GM13977 (cell line): ENCODE measurements around the gene OCA2.
"Not testable (repeated sequence)": the region's sequence is repeated elsewhere in the genome, so short reads cannot be mapped to it uniquely, and the experiment has no call there.

ENCODE experiments used
- DNase-seq: peaks from one replicate; pipeline ENCODE4 v3.0.0; 2012; ENCODE audit warnings: low spot score
- in situ Hi-C: fragments of 300-500 bp; cut with MboI; formaldehyde crosslinking; loops from one replicate; pipeline ENCODE4 v1.12.0; 2022; ENCODE audit warnings: low sequenced_read_pairs, low pct_unique_long_range_greater_than_20kb, mixed read lengths, inconsistent platforms; ENCODE audit not compliant: unreplicated experiment
- TF ChIP-seq, protein P1 (sequence below): IDR thresholded peaks from 2 replicates; pipeline ENCODE4 v1.5.1; 2012; ENCODE audit warnings: mild to moderate bottlenecking, control low read depth; ENCODE audit not compliant: insufficient read depth; ENCODE audit errors: extremely low read depth, missing control alignments

OCA2 gene

DNA sequence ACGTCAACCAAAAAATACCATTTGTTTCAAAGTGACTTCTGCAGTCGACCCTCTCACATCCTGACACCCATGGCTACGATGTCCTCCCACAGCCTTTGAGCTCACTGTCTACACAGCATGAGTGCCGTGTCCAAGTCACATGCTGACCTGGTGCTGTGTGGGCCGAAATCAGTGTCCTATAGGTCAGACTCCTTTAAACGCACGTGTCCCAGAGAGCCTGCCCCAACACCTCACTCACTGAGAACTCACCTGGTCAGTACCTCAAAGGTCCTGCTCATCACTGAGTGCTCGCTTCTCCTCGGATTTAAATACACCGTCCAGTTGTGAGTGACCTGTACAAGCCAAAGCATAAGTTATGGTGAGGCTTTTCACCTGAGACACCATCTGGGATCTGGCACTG, 83.3 kb downstream of the OCA2 start:
- DNase-seq: no peak
- in situ Hi-C loops: no loop called here
- TF ChIP-seq, protein P1, sequence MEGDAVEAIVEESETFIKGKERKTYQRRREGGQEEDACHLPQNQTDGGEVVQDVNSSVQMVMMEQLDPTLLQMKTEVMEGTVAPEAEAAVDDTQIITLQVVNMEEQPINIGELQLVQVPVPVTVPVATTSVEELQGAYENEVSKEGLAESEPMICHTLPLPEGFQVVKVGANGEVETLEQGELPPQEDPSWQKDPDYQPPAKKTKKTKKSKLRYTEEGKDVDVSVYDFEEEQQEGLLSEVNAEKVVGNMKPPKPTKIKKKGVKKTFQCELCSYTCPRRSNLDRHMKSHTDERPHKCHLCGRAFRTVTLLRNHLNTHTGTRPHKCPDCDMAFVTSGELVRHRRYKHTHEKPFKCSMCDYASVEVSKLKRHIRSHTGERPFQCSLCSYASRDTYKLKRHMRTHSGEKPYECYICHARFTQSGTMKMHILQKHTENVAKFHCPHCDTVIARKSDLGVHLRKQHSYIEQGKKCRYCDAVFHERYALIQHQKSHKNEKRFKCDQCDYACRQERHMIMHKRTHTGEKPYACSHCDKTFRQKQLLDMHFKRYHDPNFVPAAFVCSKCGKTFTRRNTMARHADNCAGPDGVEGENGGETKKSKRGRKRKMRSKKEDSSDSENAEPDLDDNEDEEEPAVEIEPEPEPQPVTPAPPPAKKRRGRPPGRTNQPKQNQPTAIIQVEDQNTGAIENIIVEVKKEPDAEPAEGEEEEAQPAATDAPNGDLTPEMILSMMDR: no peak

DNA sequence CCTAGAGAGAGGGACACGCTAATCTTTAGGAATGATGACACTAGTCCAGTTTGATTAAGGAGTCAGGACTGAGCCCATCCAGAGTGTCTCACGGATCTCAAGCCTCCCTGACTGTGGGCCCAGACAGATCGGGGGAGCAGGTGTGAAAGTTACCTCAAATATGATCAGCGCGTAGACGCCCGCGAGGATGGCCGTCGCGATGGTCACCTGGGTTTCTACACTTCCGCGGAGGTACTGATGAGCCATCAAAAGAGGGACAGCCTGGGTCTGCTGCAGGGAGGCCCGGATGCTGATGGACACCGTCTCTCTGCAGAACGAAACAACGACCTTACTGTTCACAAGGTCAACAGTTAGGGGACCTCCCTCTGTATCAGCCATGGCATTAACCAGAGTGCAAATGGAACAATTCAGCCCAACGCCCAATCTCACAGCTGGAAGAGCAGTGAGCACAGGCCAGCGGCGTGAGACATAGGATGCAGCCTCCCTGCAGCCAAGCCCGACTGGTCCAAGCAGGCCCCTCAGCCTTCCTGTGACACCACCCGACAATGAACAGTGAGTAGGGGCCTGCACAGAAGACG, 84.4 kb downstream of the OCA2 start:
- TF ChIP-seq, protein P1: no peak
- in situ Hi-C loops: no loop called here

DNA sequence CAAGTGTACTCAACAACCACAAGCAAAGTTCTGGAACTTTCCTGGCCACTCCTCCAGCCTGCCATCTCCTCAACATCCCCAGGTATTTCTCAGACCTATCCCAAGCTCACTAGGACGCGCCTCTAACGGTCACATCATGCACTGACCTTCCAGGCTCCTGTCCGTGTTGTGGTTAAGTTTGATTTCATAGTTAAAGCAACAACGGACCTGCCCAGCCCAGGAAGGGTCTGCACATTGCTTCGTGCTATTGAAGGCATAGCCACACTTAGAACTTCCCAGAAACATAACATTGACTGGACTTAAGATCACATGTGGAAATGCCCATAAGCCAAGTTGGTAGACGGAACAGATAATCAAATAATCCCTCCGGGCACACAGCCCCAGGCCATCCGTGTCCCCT, 85.1 kb downstream of the OCA2 start:
- no peak for DNase-seq
- TF ChIP-seq, protein P1: no peak

More for the DNA sequence above, 84.4 kb downstream of the OCA2 start:
- peak; percentile 6 for DNase-seq

DNA sequence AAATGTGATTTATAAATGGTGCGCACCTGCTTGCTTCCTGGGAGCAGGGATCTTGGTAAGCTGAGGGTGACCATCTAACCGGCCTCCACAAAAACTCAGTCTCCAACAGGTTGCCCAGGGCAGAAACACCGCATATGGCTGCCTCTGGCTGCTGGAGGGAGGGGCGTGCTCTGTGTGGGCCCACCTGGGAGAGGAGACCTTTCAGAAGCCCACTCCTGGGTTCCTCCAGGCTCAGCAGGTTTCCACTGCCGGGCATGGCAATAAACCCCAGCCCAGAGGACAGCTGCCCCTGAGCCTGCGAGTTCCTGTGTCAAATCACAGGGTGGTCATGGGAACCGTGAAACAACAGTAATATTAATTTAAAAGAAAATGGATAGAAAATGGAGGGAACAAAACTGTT, 85.6 kb downstream of the OCA2 start:
- no peak for DNase-seq
- in situ Hi-C loops: no loop called here
- TF ChIP-seq, protein P1: no peak

More for the DNA sequence above, 85.1 kb downstream of the OCA2 start:
- in situ Hi-C loops: no loop called here

DNA sequence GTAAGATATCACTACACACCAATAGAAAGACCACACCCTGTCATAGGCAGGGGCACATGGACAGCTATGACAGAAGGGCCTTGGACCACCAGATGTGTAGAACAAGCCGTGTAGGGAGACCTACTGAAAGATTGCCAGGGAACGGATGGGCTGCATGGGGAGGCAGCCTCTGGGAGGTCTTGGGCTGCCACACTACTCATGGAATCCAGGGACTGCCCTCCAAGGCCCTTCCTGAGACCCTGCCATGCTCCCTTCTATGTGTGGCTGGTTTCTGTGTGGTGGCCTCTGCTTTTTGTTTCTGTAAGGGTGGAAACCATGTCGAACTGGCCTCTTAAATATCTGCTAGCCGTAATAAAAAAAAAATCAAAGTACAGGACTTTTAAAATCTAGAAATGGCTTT, 86.9 kb downstream of the OCA2 start:
- DNase-seq: no peak
- TF ChIP-seq, protein P1: no peak
- in situ Hi-C loops: no loop called here

DNA sequence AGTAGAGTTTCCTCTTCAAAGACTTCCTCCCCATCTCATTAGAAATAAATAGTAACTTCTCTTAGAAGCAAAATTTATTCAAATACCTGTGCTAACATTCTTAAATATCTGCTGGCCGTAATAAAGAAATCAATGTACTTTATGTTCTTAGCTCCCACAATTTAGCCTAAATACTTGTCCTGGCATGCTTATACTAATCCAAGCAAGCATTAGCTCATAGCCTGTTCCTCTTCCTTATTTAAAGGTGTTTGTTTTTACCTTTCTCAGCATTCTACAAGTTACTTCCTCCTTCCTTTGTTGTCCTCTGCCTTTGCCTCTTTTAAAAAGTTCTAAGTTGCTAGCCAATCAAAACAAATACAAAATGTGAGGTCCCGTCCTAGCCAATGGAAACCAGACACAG, 90.9 kb downstream of the OCA2 start:
- DNase-seq, in situ Hi-C loops: not testable (repeated sequence)

DNA sequence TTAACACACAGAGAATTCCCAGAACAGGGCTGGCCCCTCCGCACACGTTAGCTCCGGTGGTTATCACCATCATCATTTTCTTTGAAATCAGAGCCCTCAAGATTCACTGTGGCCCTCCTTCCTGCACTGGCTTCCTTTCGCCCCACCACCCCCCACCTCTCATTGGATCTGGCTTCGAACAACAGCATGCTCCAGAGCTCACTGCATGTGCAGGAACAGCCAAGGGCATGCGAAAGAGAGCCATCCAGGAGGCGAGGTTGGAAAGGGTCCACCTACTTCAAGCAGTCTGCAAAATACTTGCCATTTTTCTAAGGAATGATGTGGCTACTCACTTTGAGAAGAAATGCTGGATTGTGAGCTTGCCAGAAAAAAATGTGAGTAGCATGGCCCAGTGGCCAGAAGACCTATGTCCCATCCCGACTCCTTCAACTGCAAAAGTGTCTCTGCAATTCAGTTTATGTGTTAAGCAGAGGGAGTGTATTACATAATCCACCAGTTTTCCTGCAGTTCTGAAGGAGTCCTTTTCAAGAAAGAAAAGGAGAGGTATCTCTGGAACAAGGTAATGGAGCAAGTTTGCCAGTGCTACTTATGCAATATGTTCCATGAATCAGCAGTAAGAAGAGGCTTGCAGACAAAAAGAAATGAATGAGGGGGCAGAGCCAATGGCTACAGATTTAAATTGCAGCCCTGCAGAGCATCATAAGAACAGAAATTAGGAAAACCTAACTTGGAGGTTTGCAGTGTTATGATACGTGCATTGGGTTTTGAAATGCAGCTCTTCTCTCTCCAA, 92.8 kb downstream of the OCA2 start:
- TF ChIP-seq, protein P1: no peak
- no peak for DNase-seq
- in situ Hi-C loops: no loop called here
